NCI-H2196 (cell line): ENCODE measurements around the gene IFT27.
A peak's percentile ranks its signal among the peaks of the same experiment; 100 is the strongest.

ENCODE experiments used
- DNase-seq: peaks from one replicate; lab custom pipeline; 2025; ENCODE audit not compliant: unreplicated experiment; lab: John Stamatoyannopoulos, UW

IFT27 gene

GRCh38 chr22:36775964-36776669 is at the start of gene IFT27:
TSS of gene IFT27 (minus strand) at chr22:36776119. CDS start at chr22:36775707, 412 bp downstream.
- peak; percentile 94 for DNase-seq

GRCh38 chr22:36824655-36825054 is 48.7 kb upstream of the IFT27 start:
- no peak for DNase-seq

GRCh38 chr22:36823186-36823839 is 47.4 kb upstream of the IFT27 start:
- no peak for DNase-seq

- no peak for DNase-seq
Observed at GRCh38 chr22:36822581-36822980, 46.7 kb upstream of the IFT27 start.

- no peak for DNase-seq
Observed at GRCh38 chr22:36819112-36819511, 43.2 kb upstream of the IFT27 start.

- DNase-seq, result no peak
Observed at GRCh38 chr22:36818010-36818642, 42.2 kb upstream of the IFT27 start.

- no peak for DNase-seq
Observed at GRCh38 chr22:36817525-36817848, 41.6 kb upstream of the IFT27 start.

GRCh38 chr22:36816636-36817524 is 41.0 kb upstream of the IFT27 start, which contains the start of gene PVALB:
TSS of gene PVALB (minus strand) at chr22:36817035. CDS start at chr22:36817005, 30 bp downstream.
- DNase-seq, result no peak

GRCh38 chr22:36816339-36816635 is 40.4 kb upstream of the IFT27 start:
- no peak for DNase-seq

- no peak for DNase-seq
Observed at GRCh38 chr22:36815558-36816338, 39.8 kb upstream of the IFT27 start.

GRCh38 chr22:36814801-36815200 is 38.9 kb upstream of the IFT27 start:
- no peak for DNase-seq

GRCh38 chr22:36811094-36811800 is 35.3 kb upstream of the IFT27 start:
- no peak for DNase-seq

- no peak for DNase-seq
Observed at GRCh38 chr22:36809351-36809750, 33.4 kb upstream of the IFT27 start.

GRCh38 chr22:36808721-36809344 is 32.9 kb upstream of the IFT27 start:
- peak; percentile 48 for DNase-seq

- no peak for DNase-seq
Observed at GRCh38 chr22:36807627-36808026, 31.7 kb upstream of the IFT27 start.

GRCh38 chr22:36806835-36807234 is 30.9 kb upstream of the IFT27 start:
- no peak for DNase-seq

GRCh38 chr22:36803358-36803757 is 27.4 kb upstream of the IFT27 start:
- DNase-seq, result no peak

- DNase-seq, result no peak
Observed at GRCh38 chr22:36798674-36799066, 22.8 kb upstream of the IFT27 start.

- no peak for DNase-seq
Observed at GRCh38 chr22:36797911-36798673, 22.2 kb upstream of the IFT27 start.
